Measurements from ENCODE around the gene CCNI. TPM values are rescaled to one million over a fixed set of nuclear protein-coding genes. Genes with fewer than 3 reads are reported as not detected.

Gene CCNI, protein sequence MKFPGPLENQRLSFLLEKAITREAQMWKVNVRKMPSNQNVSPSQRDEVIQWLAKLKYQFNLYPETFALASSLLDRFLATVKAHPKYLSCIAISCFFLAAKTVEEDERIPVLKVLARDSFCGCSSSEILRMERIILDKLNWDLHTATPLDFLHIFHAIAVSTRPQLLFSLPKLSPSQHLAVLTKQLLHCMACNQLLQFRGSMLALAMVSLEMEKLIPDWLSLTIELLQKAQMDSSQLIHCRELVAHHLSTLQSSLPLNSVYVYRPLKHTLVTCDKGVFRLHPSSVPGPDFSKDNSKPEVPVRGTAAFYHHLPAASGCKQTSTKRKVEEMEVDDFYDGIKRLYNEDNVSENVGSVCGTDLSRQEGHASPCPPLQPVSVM
- total RNA-seq: 78.8 and 111 TPM in 2 replicates

DNA sequence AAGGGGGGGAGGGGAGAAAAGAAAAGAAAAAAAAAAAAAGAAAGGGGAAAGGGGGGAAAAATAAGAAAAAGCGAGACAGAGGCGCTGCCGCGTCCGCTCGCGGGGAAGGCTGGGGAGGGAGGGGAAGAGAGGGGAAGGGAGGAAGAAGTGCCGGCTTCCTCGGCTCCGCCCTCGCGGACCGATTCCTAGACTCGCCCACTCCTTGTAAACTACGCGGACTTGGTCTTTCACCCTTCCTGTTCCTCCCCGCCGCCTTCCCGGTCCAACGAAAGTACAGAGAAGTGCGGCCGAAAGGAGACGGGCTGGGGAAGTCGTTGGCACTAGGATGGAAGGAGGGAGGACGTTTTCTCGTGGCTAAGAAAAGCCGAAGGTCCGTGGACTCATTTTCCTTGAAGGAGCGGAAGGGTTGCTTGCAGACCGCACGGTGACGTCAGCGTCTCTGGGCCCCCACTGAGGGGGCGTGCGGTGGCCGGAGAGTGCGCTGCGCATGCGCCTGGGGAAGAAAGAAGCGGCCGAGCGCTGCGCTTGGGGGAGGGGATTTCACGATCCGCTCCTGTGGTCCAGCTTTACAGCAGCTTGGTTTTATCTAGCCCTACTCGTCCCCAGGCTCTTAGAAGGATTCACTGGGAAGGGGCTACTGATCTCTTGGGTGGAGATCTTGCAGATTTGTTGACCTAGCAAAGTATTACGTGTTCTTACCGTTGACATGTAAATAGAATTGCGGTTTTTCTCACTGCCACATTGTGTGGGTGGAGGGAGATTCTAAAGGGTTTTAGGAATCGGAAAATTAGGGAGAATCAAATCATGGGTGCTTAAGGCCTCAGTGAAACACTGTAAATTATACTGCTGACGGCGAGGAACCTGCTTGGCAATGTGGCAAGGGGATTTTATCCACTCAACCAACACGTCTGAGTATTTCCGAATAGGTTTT lies at the start of gene CCNI:
TSS of gene CCNI (minus strand) at position 121 of the 931 bp plus-strand sequence. CDS start 9,627 bp downstream, outside the sequence.

Other genes with a start within 250 kb of the CCNI start
- gene SOWAHB, start 177.8 kb downstream of the CCNI start, total RNA-seq: not detected in 2 replicates
- gene SEPTIN11, start 126.2 kb downstream of the CCNI start, total RNA-seq: 254 TPM in 2 replicates
- gene CCNG2, start 81.2 kb upstream of the CCNI start, total RNA-seq: 18.4 and 38.6 TPM in 2 replicates

Measured in regular cardiac myocyte (primary cell).